Superior temporal gyrus (tissue), 1 donor: ENCODE measurements around the gene ATXN7L2.

Experiments
- DNase-seq: peaks from one replicate; pipeline ENCODE4 v3.0.0-alpha.2; 2016; ENCODE audit errors: extremely low spot score

ATXN7L2 gene

DNA sequence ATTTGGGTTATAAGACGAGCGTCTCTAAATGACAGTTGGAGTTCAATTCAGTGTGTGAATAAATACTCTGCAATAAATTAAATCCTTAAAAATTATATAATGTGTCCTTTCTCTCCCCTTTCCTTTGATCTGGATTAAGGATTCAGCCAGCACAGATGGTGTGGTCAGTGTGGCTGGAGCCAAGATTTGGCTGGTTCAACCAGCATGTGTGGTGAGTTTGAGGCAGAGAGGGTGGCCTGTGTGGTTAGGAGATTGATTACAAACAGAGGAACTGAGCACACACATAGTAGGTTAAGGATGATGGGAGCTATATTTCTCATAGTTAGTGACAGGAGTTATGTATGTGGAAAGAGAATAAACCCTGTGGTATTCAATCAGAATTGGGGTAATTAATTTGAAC lies 40.0 kb downstream of the ATXN7L2 start:
- no peak for DNase-seq

DNA sequence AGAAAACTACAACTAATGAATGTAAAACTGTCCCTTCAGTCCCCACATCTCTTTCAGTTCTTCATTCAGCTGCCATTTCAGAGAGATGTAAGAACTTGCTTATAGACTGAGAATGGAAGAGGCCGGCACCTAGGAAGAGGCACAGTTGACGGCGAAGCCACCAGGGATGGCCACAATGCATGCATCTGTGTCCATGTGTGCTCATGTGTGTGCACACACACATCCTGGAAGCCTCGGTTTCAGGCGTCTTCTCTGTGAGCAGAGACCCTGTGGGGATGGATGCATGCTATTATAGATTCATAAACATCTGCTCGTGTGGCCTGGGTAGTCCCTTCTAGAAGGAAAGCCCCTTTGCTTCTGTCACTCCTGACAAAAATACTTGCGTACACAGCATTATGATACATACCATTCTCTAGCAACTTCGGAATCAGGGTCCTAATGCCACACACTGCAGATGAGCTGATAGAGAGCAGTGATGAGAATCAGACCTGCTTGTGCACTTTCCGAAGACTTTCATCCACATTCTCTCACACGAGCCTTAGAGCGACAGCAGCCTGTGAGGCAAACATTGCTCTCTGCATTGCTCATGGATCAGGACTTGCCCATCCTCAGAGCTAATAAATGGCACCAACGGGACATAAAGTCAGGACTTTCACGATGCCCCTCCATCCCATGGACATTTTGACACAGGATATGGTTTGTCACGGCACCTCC lies 43.5 kb downstream of the ATXN7L2 start:
- DNase-seq: no peak

GRCh38 chr1:109527846-109528695 lies 44.4 kb downstream of the ATXN7L2 start:
- no peak for DNase-seq

DNA sequence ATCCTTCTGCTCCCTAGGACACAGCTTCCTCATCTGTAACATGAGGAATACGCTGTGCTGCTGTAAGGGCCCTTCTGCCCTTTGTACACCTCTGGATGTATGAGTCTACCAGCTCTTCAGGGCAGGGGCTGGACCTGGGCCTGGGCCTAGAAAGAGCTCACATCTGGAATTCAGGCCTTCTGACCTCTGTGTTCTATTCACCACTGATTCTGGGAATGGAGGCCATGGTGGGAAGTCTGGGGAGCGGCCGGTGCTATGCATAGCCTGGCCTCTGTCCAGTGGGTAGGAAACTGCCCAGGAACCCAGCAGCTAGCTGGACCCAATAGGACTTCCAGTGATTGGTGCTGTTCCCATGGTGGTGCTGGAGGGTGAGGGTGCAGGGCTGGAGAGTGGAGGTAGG lies 45.0 kb downstream of the ATXN7L2 start:
- DNase-seq: no peak

DNA sequence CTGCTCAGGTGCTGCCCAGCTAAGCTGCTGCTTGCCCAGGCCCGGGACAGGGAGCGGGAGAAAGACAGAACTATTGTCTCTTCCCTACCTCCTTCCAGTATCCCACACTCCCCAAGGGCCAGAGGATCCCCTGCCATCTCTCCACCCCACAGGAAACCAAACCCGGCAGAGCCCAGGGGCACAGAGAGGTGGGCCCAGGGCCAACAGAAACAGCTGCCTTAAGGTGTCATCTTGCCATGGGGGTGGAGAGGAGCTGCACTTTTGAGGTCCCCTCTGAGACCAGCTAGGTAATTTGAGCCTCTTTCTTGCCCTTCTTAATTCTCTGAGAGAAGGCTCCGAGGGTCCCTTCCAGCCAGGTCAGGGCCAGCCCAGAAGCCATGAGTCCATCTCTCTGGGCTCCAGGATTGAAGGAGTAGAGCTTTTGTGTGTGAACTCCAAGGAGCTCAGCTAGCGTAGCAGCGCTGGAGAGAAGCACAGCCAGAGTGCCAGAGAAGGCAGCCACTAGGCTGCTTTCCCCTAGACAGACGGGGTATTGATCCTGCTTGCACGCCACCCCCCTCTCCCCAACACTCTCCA lies 46.3 kb downstream of the ATXN7L2 start:
- no peak for DNase-seq

DNA sequence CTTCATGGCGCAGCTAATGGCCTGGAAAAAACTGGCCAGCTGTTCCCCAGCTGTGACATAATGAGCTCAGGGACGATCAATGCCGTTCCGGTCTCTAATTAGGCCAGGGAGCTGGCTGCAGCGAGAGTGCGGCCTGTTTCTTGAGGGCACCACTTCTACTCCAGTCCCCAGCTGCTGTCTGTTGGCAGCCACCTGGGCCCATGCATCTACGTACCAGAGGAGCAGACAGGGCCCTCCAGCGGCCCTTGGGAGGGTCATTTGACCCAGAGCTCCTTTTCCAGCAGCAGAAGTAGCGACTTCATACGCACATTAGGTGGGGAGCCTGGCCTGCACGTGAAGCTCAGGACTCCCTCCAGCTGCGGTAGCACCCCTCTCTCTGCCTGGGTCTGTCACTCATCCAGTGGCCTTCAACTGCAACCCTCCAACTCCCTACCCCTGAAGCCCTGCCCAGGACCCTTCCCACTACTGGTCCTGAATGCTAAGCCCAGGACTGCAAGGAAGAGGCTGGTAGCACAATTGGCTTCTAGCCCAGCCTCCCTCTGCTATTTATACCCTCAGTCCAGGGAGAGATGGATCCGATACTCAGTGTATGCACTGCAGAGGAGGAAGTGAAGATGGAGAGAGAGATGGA lies 46.9 kb downstream of the ATXN7L2 start:
- peak; percentile 54 for DNase-seq

- no peak for DNase-seq
Observed at GRCh38 chr1:109531380-109531779, 47.7 kb downstream of the ATXN7L2 start.

- DNase-seq: no peak
Observed at GRCh38 chr1:109531826-109532364, 48.2 kb downstream of the ATXN7L2 start.

- DNase-seq: peak; percentile 93
Observed at GRCh38 chr1:109532365-109533136, 48.8 kb downstream of the ATXN7L2 start.

DNA sequence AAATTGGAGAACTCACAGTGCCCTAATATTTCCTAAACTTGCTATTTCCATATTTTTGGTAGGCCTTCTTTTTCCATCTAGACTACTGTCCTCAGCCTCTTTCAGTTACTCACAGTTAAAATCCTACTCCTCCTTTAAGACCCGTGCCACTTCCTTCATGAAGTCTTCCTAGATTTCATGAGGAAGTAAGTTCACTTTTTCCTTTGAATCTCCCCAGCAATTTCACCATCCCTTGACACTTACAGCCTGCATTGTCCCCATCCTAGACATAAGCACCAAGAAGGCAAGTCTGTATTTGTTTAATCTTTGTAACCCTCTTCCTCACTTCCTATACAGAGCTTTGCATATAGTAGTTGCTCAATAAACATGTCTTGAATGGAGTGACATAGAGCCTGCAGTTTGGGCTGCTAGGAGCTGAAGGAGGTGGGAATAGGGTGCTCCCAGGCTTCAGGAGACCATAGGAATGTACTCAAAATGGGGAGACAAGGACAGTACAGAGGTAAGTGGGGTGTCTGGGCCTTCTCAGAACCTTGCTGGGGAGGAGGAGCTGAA lies 50.7 kb downstream of the ATXN7L2 start:
- DNase-seq: no peak

DNA sequence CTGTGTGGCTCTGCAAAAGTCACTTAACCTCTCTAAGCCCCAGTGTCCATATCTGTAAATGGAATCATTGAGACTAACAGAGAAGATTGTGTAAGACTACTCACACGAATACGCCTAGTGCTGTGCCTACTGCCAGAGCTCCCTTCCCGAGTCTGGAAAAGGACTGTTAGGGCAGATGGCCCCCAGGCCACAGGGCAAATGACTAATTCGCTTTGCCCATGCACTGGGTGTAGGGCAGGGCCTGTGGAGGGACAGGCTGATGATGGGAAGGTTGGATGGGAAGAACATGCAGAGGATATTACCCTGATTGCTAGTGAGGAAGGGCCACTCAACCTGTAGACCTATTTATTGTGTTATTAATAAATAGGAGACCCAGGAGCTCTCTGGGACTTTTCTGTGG lies 51.8 kb downstream of the ATXN7L2 start:
- no peak for DNase-seq

- peak; percentile 75 for DNase-seq
Observed at GRCh38 chr1:109535971-109536491, 52.3 kb downstream of the ATXN7L2 start.

GRCh38 chr1:109537450-109538178 lies 53.9 kb downstream of the ATXN7L2 start:
- DNase-seq: no peak

GRCh38 chr1:109538827-109539555 lies 55.3 kb downstream of the ATXN7L2 start:
- DNase-seq: no peak

DNA sequence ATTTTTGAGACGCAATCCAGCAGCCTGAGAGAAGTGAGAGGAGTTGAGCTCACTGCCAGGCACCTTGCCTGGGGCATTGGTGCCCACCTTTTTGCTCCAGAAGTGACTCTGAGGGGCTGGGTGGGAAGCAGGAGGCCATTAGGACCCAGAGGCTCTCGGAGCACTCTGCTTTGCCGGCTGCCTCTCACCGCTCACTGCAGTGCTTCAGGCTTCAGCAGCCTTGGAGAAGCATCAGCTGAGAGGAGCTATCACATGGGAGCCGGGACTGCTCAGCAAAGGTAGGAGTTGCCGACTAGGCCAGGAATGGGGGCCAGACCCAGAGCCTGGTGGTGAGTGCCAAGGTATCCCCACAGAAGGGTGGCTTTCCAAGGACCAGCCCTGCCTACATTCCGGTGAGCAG lies 56.0 kb downstream of the ATXN7L2 start, which contains the start of gene GPR61:
TSS of gene GPR61 (plus strand) at position 197 of the 400 bp plus-strand sequence. CDS start 3,151 bp downstream, outside the sequence.
- DNase-seq: peak; percentile 59

DNA sequence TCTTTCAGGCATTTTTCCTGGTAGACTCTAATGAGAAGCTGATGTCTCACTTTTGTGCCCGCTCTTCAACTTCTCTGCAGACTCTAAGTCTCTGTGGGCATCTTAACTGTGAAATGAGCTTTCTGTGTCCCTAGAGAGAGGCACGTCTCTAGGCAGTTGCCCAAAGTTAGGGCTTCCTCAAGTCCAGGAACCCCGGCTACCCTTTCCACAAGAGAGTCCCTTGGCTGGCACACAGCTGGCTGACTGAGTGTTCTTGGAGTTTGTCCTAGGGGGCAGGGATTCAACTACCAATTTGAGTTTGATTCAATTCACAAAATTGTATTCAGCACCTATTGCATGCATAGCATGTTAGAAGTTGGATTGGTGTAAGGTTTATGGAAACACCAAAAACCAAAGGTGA lies 57.4 kb downstream of the ATXN7L2 start:
- DNase-seq: no peak
